Activated CD8-positive, alpha-beta memory T cell treated with anti-CD3 and anti-CD28 coated beads for 24 hours (primary cell): ENCODE data around the gene RLN2.
"Not testable (repeated sequence)": the region's sequence is repeated elsewhere in the genome, so short reads cannot be mapped to it uniquely, and the experiment has no call there.

Source experiments
- DNase-seq: peaks from one replicate; pipeline ENCODE4 v3.0.0-alpha.2; 2020

RLN2 gene, protein sequence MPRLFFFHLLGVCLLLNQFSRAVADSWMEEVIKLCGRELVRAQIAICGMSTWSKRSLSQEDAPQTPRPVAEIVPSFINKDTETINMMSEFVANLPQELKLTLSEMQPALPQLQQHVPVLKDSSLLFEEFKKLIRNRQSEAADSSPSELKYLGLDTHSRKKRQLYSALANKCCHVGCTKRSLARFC

DNA sequence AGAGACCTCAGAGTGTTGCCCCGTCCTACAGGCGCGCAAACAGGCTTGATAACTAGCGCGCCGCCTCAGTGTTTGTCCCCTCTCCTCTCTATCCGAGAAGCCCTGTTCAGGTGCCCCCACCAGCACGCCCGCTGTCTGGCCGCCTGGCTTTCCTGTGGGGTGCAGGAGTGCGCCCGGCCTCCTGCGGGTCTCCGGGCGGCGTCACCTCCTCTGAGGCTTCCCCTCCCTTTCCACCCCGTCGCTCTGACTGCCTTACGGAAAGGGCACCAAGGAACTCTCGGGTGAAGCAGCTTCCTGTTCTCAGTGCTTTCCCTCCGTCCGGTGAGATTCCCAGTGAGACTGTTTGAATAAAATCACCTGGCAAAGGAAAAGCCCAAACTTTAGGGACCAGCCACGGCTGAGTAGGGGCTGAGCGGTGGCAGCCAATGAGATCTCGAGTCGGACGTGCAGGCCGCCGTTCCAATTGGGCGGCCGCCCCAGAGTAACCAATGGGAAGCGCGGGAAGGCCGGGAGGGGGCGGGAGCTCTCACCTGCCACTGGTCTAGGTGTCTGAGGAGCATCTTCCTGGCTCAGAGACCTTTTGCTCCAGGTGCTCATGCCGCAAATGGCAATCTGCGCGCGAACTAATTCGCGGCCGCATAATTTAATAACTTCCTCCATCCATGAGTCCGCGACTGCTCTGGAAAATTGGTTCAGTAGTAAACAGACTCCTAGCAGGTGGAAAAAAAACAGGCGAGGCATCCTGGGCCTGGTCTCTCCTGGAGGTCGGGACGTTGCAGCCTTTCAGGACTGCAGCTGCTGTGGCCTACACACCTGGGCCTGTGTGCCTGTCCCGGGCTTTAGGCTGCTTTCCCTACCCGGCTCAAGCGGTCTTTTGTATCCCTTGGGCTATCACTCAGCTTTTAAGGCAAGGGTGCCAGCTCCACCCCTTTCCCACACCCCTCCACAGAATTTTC, at the start of gene RLN2:
Gene RLN2, minus strand, starts transcription at position 877 of the 956 bp plus-strand sequence. Its CDS starts 136 bp downstream, at position 741.
- DNase-seq: peak; percentile 70

DNA sequence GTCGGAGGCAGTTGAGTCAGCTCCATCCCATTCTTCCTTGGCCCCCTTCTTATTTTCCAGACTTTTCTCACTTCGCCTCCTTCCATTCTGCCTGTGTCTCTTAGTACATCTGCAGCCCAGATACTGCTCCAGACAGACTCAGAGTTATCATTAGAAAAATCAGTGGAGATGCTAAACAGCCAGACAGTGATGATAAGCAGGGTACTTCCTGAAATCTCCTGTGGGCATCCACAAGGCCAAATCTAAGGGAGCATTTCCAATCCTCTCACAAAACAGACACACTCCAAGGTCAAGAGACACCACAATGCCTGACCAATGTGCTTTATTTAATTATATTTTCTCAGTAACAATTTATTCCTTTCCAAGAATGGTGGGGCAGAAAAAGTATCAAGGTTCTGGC, 49.7 kb upstream of the RLN2 start:
- no peak for DNase-seq

DNA sequence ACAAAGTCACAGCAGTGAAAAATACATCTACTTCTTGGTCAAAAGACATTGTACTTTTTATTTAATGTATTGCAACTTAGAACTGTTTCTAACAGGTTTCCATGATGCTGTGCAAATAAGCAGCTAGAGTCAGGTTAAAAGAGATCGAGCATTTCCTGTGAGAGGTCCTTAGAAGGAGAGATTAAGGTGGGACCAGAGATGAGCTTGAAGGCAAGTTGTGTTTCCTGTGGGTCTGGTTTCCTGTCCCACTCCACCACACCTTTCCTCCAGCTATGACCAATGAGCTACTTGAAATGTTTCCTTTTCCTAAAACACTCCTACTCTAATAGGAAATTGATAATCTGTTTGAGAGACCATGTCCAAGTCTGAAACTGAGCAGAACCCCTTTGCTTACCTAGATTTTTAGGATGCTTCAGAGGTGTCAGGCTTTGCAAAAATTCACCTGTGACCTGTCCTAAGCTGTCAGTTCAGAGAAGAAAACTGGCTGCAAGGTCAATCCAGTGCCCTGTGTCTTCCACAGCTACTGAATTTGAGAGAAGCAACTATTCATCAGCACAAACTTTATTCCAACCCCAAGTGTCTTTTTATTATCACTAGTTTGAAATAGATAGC, 48.2 kb upstream of the RLN2 start:
- no peak for DNase-seq

DNA sequence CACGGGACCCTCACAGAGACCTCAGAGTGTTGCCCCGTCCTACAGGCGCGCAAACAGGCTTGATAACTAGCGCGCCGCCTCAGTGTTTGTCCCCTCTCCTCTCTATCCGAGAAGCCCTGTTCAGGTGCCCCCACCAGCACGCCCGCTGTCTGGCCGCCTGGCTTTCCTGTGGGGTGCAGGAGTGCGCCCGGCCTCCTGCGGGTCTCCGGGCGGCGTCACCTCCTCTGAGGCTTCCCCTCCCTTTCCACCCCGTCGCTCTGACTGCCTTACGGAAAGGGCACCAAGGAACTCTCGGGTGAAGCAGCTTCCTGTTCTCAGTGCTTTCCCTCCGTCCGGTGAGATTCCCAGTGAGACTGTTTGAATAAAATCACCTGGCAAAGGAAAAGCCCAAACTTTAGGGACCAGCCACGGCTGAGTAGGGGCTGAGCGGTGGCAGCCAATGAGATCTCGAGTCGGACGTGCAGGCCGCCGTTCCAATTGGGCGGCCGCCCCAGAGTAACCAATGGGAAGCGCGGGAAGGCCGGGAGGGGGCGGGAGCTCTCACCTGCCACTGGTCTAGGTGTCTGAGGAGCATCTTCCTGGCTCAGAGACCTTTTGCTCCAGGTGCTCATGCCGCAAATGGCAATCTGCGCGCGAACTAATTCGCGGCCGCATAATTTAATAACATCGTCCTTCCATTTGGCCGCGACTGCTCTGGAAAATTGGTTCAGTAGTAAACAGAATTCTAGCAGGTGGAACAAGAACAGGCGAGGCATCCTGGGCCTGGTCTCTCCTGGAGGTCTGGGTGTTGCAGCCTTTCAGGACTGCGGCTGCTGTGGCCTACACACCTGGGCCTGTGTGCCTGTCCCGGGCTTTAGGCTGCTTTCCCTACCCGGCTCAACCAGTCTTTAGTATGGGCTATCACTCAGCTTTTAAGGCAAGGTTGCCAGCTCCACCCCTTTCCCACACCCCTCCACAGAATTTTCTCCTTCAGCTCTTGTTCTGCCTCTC, 34.8 kb upstream of the RLN2 start, which contains the start of gene RLN1:
Gene RLN1, minus strand, starts transcription at position 885 of the 990 bp plus-strand sequence. Its CDS starts 130 bp downstream, at position 755.
- peak; percentile 76 for DNase-seq

DNA sequence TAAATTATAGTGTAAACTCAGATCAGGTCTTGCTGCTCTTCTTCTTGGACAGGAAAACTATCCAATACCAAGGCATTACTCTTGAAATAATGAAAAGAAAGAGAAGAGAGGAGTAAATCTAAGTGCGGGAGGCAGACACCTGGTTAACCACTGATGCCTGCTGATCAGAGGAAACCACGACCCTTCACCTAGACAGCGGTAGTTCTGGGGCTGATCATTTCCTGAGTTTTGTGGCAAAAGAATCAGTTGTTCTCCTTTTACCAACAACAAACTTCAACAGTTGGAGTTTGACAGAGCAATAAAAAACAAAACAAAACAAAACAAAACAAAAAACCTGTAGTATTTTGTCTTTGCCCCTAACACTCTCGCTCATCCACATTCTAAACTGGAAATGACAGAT, 32.2 kb upstream of the RLN2 start:
- DNase-seq: no peak

DNA sequence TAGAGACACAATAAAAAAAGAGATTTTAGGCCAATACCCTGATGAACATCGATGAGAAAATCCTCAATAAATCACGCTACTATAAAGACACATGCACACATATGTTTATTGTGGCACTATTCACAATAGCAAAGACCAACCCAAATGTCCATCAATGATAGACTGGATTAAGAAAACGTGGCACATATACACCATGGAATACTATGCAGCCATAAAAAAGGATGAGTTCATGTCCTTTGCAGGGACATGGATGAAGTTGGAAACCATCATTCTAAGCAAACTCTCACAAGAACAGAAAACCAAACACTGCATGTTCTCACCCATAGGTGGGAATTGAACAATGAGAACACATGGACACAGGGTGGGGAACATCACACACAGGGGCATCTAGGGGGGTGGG, 26.8 kb upstream of the RLN2 start:
- DNase-seq: not testable (repeated sequence)

DNA sequence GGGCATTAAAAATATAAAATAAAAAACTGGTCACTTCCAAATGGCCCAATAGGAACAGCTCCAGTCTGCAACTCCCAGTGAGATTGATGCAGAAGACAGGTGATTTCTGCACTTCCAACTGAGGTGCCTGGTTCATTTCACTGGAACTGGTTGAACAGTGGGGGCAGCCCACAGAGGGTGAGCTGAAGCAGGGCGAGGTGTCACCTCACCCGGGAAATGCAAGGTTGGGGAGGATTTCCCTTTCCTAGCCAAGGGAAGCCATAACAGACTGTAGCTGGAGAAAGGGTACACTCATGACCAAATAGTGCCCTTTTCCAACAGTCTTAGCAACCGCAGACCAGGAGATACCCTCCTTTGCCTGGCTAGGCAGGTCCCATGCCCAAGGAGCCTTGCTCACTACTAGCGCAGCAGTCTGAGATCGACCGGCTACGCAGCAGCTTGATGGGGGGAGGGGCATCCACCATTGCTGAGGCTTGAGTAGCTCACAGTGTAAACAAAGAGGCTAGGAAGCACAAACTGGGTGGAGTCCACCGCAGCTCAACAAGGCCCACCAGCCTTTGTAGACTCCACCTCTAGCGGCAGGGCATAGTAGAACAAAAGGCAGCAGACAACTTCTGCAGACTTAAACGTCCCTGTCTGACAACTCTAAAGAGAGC, 22.5 kb upstream of the RLN2 start:
- DNase-seq: no peak

DNA sequence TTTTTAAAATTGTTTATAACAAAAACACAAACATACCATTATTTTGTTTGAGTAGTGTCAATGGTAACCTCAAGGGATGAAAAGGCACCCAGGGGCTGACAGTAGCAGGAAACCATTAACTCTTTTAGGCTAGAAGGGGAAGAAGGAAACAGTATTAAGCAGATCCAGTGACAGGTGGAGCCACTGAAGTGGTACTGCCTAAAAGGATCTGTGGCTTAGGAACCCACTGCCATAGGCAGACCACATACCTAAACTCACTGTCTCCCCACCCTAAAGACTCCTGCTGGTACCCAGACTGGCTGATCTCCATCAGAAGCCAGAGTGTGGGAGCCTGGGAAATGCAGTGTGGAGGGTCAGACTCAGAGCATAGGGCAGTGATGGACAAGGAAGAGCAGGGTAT, 21.7 kb upstream of the RLN2 start:
- no peak for DNase-seq

DNA sequence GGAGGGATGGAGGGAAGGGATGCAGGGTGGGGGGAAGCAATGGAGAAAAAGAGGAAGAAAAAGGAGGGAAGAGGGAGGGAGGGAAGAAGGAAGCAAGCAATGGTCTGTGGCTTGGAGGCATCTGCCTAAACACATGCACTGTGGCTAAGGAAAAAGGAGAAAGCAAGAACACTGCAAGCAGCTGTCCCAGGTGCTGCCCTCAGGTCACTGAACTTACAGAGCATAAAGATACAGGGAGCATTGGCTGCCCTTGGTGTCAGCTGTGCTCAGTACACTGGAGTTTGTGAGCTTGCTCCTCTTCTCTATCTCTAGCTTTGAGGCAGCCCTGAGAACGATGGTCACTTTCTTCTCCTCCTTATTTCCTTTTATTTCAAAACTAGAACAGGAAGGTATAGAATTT, 17.1 kb upstream of the RLN2 start:
- not testable (repeated sequence) for DNase-seq

DNA sequence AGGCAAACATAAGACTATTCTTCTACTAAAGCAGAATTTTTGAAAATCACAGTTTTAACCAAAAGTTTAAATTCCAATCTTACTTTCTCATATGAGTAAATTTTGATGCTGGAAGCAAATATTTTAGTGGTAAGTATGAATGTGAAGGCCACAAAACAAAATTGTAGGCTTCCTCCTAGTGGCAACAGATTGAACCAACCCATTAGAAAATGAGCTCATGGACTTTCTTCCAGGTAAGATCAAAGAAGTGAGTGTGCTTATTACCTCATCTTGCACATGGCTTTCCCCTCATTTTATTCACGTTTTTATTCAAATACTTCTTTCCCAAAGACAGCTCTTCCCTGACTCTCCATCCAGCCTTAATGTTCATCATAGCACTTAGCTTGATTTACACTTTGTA, 16.5 kb upstream of the RLN2 start:
- DNase-seq: no peak

DNA sequence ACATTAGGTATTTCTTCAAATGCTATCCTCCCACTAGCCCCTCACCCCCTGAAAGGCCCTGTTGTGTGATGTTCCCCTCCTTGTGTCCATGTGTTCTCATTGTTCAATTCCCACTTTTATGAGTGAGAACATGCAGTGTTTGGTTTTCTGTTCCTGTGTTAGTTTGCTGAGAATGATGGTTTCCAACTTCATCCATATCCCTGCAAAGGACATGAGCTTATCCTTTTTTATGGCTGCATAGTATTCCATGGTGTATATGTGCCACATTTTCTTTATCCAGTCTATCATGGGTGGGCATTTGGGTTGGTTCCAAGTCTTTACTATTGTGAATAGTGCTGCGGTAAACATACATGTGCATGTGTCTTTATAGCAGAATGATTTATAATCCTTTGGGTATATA, 11.9 kb upstream of the RLN2 start:
- DNase-seq: not testable (repeated sequence)

DNA sequence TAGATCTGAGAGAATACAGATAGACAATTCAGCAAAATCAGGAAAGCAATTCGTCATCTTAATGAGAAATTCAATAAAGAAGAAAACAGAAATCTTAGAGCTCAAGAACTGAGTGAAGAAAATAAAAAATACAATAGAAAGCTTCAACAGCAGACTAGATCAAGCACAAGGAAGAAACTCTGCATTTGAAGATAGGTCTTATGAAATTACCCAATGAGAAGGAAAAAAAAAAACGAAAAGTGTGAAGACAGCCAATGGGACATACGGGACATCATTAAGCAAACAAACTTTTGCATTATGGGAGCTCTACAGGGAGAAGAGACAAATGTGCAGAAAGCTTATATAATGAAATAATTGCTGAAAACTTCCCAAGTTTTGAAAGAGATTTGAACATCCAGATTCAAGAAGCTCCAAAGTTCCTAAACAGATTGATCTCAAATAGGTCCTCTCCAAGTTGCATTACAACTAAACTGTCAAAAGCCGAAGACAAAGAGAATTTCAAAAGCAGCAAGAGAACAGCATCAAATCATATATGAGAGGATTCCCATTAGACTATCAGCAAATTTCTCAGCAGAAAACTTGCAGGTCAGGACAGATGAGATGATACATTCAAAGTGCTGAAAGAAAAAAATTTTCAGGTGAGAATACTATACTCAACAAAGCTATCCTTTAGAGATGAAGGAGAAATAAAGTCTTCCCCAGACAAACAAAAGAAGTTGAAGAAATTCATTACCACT, 10.8 kb upstream of the RLN2 start:
- DNase-seq: no peak

DNA sequence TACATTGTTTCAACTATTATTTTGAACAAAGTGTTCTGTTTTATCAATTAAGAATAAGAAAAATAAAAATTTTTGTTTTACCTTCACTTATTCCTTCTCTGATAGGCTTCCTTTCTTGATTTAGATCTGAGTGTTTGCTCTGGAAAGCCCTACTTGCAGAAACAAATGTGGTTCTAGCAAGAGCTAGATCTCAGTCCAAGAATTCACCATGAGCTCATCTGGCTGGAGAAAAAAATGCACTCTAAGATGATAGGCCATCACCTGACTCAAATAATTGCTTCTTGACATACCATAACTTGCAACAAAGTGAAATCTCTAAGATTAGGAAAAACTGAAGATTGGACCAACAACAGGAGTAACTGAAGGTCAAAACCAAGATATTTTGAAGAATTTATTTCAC, 6.3 kb upstream of the RLN2 start:
- DNase-seq: no peak

DNA sequence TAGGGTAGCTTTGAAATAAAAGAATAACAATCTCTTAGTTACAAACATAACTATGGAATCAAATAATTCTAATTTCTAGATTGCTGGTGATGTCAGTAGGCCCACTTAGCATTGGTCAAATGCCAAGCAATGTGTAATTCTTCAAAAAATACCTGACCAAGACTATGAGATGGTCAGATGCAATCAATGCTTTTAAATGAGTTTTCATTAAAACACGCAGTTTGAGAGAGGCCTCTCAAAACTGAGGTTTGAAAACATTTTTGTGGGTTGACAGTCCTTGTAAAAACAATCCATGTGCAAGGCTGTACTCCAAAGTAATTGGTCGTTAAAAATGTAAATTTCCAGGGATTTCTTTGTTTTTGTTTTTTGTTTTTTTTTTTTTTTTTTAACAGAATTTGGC, 1.2 kb upstream of the RLN2 start:
- no peak for DNase-seq

DNA sequence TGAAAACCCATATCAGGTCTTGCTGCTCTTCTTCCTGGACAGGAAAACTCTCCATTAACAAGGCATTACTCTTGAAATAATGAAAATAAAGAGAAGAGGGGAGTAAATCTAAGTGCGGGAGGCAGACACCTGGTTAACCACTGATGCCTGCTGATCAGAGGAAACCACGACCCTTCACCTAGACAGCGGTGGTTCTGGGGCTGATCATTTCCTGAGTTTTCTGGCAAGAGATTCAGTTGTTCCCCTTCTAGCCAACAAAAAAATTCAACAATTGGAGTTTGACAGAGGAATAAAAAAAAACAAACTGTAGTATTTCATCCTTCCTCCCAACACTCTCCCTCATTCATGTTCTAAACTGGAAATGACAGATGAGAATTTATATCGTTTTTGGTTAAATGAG, 3.0 kb downstream of the RLN2 start:
- no peak for DNase-seq

DNA sequence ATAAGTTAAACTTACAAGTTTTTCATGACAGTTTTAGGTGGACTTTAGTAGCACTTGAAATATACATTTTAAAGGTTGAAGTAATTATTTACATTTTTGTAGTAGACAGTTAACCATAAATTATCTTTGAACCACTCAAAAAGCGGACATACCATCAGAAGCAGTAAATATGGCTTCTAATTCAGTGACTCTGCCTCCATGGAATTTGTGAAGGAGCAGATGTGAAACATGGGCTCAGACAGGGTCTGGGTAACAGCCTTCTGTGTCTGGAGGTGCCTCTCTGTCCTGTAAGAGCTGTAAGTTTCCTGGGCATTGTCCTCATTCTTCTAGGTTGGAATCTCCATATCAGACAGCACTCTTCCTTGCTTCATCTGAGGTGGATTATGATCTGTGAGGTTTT, 12.4 kb downstream of the RLN2 start:
- no peak for DNase-seq

DNA sequence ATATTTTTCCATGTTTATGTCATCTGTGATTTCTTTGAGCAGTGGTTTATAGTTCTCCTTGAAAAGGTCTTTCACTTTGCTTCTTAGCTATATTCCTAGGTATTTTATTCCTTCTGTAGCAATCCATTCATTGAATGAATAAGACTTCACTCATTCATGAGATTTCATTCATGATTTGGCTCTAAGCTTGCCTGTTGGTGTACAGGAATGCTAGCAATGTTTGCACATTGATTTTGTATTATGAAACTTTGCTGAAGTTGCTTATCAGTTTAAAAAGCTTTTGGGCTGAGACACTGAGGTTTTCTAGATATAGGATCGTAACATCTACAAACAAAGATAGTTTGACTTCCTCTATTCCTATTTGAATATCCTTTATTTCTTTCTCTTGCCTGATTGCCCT, 15.9 kb downstream of the RLN2 start:
- DNase-seq: no peak

DNA sequence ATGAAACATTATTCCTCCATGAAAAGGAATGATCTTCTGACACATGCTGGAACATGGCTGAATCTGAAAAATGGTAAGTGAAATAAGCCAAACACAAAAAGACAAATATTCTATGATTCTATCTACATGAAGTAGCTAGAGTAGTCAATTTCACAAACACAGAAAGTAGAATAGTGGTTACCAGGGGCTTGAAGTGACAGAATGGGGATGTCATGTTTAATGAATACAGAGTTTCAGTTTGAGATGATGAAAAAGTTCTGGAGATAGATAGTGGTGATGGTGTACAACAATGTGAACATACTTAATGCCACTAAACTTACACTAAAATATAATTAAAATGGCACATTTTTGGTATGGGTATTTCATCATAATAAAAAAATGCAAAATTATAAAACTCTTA, 18.3 kb downstream of the RLN2 start:
- no peak for DNase-seq

DNA sequence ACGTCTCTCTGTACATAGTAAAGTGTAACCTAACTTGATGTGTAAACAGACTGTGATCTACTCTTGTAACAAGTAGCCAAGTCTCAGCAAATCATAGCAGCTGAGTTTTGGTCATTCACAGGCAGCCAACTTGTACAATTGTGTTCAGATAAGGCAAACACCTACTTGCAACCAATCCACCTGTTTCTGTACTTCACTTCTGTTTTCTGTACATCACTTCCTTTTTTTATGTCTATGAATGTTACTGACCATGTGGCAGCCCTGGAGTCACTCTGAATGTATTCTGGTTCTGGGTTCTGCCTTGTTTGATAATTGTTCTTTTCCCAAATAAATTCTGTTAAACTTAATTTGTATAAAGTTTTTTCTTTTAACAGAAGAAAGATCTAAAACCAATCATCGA, 26.0 kb downstream of the RLN2 start:
- DNase-seq: no peak

DNA sequence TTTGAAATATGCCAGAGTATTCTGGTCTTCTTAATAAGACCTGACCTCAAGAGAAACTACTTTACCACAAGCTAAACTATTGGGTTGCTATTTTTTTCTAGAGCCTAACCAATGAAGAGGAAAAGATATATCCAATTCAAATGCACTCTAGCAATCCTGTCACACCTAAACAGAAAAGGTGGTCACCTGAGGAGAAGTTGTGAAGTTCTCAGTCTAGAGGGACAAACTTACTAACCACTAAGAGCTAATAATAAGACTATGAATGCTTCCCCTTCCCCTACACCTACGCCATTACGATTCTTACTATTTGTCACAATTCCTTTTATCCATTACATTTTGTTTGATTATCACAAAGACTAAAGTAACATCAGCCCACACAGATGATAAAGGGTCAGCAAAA, 29.7 kb downstream of the RLN2 start:
- DNase-seq: no peak

DNA sequence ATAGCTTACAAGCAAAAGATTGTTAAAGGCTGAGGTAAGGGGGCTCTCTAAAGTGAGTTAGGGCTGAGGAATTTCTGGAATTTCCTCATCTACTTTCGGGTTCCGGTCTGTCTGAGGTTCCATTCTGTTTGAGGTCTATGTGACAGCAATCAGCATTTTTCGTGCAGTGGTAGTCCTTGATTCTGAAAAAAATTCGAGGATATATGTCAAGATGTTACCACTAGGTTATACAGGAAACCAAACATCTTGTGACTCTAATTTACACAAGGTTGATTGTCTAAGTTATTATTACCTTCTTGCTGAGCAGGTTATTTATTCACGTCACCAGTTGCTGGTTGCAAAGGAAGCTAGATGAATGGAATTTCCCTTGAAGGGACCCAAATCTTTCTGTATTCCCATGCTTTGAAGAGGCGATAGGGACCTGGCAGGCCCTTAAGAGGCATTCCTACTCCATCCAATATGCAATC, 35.2 kb downstream of the RLN2 start:
- no peak for DNase-seq
